Cardiac muscle cell (in vitro differentiated cells and primary cell): ENCODE measurements around the gene PCDHGC5. TPM values are rescaled to one million over a fixed set of nuclear protein-coding genes. Genes with fewer than 3 reads are reported as not detected.

ENCODE experiments used
- DNase-seq, 2 donors: peaks; one replicate each; pipeline versions ENCODE4 v3.0.0 to v3.0.0-alpha.2; 2010 to 2017; ENCODE audit warnings: low read depth in 1 of 2, low spot score in 1 of 2
- H3K27ac ChIP-seq: fragments of 200-600 bp; sonication (generic); 2 replicates; pipeline ENCODE4 v1.5.1; 2016
- H3K27me3 ChIP-seq: fragments of 200-600 bp; sonication (generic); 2 replicates; pipeline ENCODE4 v1.6.0; 2016; ENCODE audit warnings: control low read depth
- H3K36me3 ChIP-seq: fragments of 200-600 bp; sonication (generic); 2 replicates; pipeline ENCODE4 v1.5.1; 2016; ENCODE audit warnings: control low read depth
- H3K4me1 ChIP-seq: fragments of 200-600 bp; sonication (generic); 2 replicates; pipeline ENCODE4 v1.8.1; 2017; ENCODE audit warnings: low read depth, mild to moderate bottlenecking, mixed run types
- H3K4me3 ChIP-seq: fragments of 200-600 bp; sonication (generic); 2 replicates; pipeline ENCODE4 v1.5.1; 2016; ENCODE audit warnings: mild to moderate bottlenecking
- H3K9me3 ChIP-seq: fragments of 200-600 bp; sonication (generic); 2 replicates; pipeline ENCODE4 v1.5.1; 2017; ENCODE audit warnings: low read depth, mild to moderate bottlenecking, control low read depth
- CTCF ChIP-seq: IDR thresholded peaks from 2 replicates; pipeline ENCODE4 v1.5.1; 2012; ENCODE audit warnings: low read depth, mild to moderate bottlenecking, low read length
- polyA plus RNA-seq: library from polyadenylated mRNA; unstranded; fragments of >200 nt; fragmentation: Nextera tagmentation; extraction: Ambion mirVana; gene quantifications from 2 replicates; pipeline ENCODE4 v1.2.1, GENCODE V29; 2016
- total RNA-seq: library from RNA; depleted of rRNA; stranded (reverse); fragments of >200 nt; gene quantifications from 2 replicates; pipeline ENCODE4 v1.2.3, GENCODE V29; 2016

The PCDHGC5 gene
- total and polyA plus RNA-seq, 2 experiments from 2014 or later, result 2.2 TPM; not detected in 1

- no peak overlapping the region for H3K27ac ChIP-seq
- H3K4me1 ChIP-seq, result peaks cover 7% of the 10 kb centered on the region
- H3K4me3 ChIP-seq, result no peak overlapping the region
- no peaks in the 10 kb centered on the region for H3K9me3 ChIP-seq
- TF ChIP-seq CTCF, result no peak
- peaks cover 24% of the 10 kb centered on the region for H3K27me3 ChIP-seq
- DNase-seq, result peak in 1 of 2 donors; percentile 82
- no peaks in the 10 kb centered on the region for H3K36me3 ChIP-seq
Measured at GRCh38 chr5:141496038-141496437, 7.2 kb downstream of the PCDHGC5 start.

GRCh38 chr5:141501761-141502160 is 12.9 kb downstream of the PCDHGC5 start:
- Histone ChIP-seq H3K4me1 (no peaks in the 10 kb centered on the region), H3K9me3 (no peaks in the 10 kb centered on the region), H3K36me3 (no peaks in the 10 kb centered on the region), H3K27me3 (no peaks in the 10 kb centered on the region), H3K27ac (no peak overlapping the region), H3K4me3 (no peak overlapping the region)
- no peak for DNase-seq
- TF ChIP-seq CTCF, result no peak

- TF ChIP-seq CTCF, result no peak
- no peak overlapping the region for H3K4me3 ChIP-seq
- no peak overlapping the region for H3K27ac ChIP-seq
- no peak for DNase-seq
- no peaks in the 10 kb centered on the region for H3K36me3 ChIP-seq
- no peaks in the 10 kb centered on the region for H3K9me3 ChIP-seq
- H3K27me3 ChIP-seq, result no peaks in the 10 kb centered on the region
- H3K4me1 ChIP-seq, result peaks cover 10% of the 10 kb centered on the region
Measured at GRCh38 chr5:141503681-141504080, 14.8 kb downstream of the PCDHGC5 start.

GRCh38 chr5:141504216-141504615 is 15.3 kb downstream of the PCDHGC5 start:
- TF ChIP-seq CTCF, result no peak
- no peak for DNase-seq
- H3K27me3 ChIP-seq, result no peaks in the 10 kb centered on the region
- peaks cover 16% of the 10 kb centered on the region for H3K4me1 ChIP-seq
- no peak overlapping the region for H3K27ac ChIP-seq
- no peaks in the 10 kb centered on the region for H3K36me3 ChIP-seq
- no peak overlapping the region for H3K4me3 ChIP-seq
- H3K9me3 ChIP-seq, result no peaks in the 10 kb centered on the region

- H3K27ac ChIP-seq, result peak overlapping the region; percentile 61
- no peaks in the 10 kb centered on the region for H3K9me3 ChIP-seq
- H3K36me3 ChIP-seq, result no peaks in the 10 kb centered on the region
- no peaks in the 10 kb centered on the region for H3K27me3 ChIP-seq
- peaks cover 16% of the 10 kb centered on the region for H3K4me1 ChIP-seq
- DNase-seq, result no peak
- no peak overlapping the region for H3K4me3 ChIP-seq
- TF ChIP-seq CTCF, result no peak
Measured at GRCh38 chr5:141506381-141507155, 17.7 kb downstream of the PCDHGC5 start.
